H54 (cell line): ENCODE results near the gene TLN1.

Source experiments
- DNase-seq: peaks from one replicate; pipeline ENCODE4 v3.0.0; 2011; ENCODE audit warnings: low spot score, mixed read lengths; ENCODE audit not compliant: insufficient read length
- FAIRE-seq: peaks from 3 replicates; lab custom pipeline; 2011; peaks lifted over from hg19 to GRCh38; lab: Jason Lieb, UNC
- POLR2A ChIP-seq: IDR thresholded peaks from 2 replicates; pipeline ENCODE4 v1.6.1; 2011; ENCODE audit warnings: low read depth, mild to moderate bottlenecking, low read length

The TLN1 gene

GRCh38 chr9:35697486-35697885 is 34.5 kb downstream of the TLN1 start:
- DNase-seq (no peak), FAIRE-seq (no peak)
- no peak for TF ChIP-seq POLR2A

- peak; percentile 30 for DNase-seq
- no peak for TF ChIP-seq POLR2A
- FAIRE-seq: no peak
Measured at GRCh38 chr9:35696520-35697215, 35.3 kb downstream of the TLN1 start.

GRCh38 chr9:35695943-35696401 is 36.0 kb downstream of the TLN1 start:
- FAIRE-seq (no peak), DNase-seq (no peak)
- TF ChIP-seq POLR2A: no peak

GRCh38 chr9:35691757-35692301 is 40.2 kb downstream of the TLN1 start:
- FAIRE-seq: no peak
- no peak for TF ChIP-seq POLR2A
- no peak for DNase-seq

GRCh38 chr9:35691334-35691650 is 40.7 kb downstream of the TLN1 start:
- no peak for TF ChIP-seq POLR2A
- FAIRE-seq: no peak
- DNase-seq: no peak

- DNase-seq (peak; percentile 53), FAIRE-seq (no peak)
- TF ChIP-seq POLR2A: 0 out of 2 replicates have a peak, but pooled peaks have one; percentile 8
Measured at GRCh38 chr9:35690614-35691333, 41.2 kb downstream of the TLN1 start.

GRCh38 chr9:35690294-35690613 is 41.7 kb downstream of the TLN1 start:
- no peak for FAIRE-seq
- TF ChIP-seq POLR2A: no peak
- DNase-seq: no peak

- TF ChIP-seq POLR2A: peak; percentile 93
- DNase-seq (peak; percentile 44), FAIRE-seq (no peak)
Measured at GRCh38 chr9:35689542-35690293, 42.3 kb downstream of the TLN1 start, which contains the start of gene TPM2. Gene TPM2 (minus strand): TSS chr9:35689925. CDS start chr9:35689817, 108 bp downstream.

- FAIRE-seq (no peak), DNase-seq (peak; percentile 72)
- no peak for TF ChIP-seq POLR2A
Measured at GRCh38 chr9:35688558-35689541, 43.1 kb downstream of the TLN1 start.

- TF ChIP-seq POLR2A: no peak
- FAIRE-seq (no peak), DNase-seq (no peak)
Measured at GRCh38 chr9:35687972-35688557, 43.9 kb downstream of the TLN1 start.

GRCh38 chr9:35687306-35687705 is 44.7 kb downstream of the TLN1 start:
- no peak for FAIRE-seq
- no peak for DNase-seq
- TF ChIP-seq POLR2A: no peak
